ENCODE measurements around the gene FARSA. TPM values are rescaled to one million over a fixed set of nuclear protein-coding genes. Genes with fewer than 3 reads are reported as not detected.
A peak's percentile ranks its signal among the peaks of the same experiment; 100 is the strongest.

Gene FARSA
- total and polyA plus RNA-seq, 2 of the 13 experiments (the other 11 are each of a cell fraction or from before 2014, with no cell fraction given): 25.9 to 72.0 TPM

GRCh38 chr19:12933287-12934072 is at the start of gene FARSA (continued):
- no peak for TF ChIP-seq FUBP1 (CRISPR knock-in tag; IDR thresholded peaks at IDR 0.05; ENCODE audit: borderline replicate concordance)
- TF ChIP-seq PAXIP1 (CRISPR knock-in tag; conservative IDR thresholded peaks at IDR 0.05): peak; percentile 47; the same call in 1 of the 2 replicates
- TF ChIP-seq ZNF776 (CRISPR knock-in tag; IDR thresholded peaks at IDR 0.05): peak; percentile 49; the same call in 1 of the 2 replicates
- TF ChIP-seq FOXK1 (CRISPR knock-in tag; IDR thresholded peaks at IDR 0.05; ENCODE audit: borderline replicate concordance, low read depth): peak; percentile 69
- TF ChIP-seq RFX3 (CRISPR knock-in tag; IDR thresholded peaks at IDR 0.05): no peak
- TF ChIP-seq ZFP41 (CRISPR knock-in tag; IDR thresholded peaks at IDR 0.05; ENCODE audit: borderline replicate concordance): peak; percentile 74; the same call in 1 of the 2 replicates
- no peak for TF ChIP-seq ZNF337 (CRISPR knock-in tag; IDR thresholded peaks at IDR 0.05; ENCODE audit: borderline replicate concordance, low read depth)
- no peak for TF ChIP-seq ZNF17 (CRISPR knock-in tag; IDR thresholded peaks at IDR 0.05)
- peak; percentile 85 for TF ChIP-seq GMEB1 (CRISPR knock-in tag; IDR thresholded peaks at IDR 0.05; ENCODE audit: borderline replicate concordance)
- TF ChIP-seq, protein P1, sequence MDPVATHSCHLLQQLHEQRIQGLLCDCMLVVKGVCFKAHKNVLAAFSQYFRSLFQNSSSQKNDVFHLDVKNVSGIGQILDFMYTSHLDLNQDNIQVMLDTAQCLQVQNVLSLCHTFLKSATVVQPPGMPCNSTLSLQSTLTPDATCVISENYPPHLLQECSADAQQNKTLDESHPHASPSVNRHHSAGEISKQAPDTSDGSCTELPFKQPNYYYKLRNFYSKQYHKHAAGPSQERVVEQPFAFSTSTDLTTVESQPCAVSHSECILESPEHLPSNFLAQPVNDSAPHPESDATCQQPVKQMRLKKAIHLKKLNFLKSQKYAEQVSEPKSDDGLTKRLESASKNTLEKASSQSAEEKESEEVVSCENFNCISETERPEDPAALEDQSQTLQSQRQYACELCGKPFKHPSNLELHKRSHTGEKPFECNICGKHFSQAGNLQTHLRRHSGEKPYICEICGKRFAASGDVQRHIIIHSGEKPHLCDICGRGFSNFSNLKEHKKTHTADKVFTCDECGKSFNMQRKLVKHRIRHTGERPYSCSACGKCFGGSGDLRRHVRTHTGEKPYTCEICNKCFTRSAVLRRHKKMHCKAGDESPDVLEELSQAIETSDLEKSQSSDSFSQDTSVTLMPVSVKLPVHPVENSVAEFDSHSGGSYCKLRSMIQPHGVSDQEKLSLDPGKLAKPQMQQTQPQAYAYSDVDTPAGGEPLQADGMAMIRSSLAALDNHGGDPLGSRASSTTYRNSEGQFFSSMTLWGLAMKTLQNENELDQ (CRISPR knock-in tag; IDR thresholded peaks at IDR 0.05; ENCODE audit: borderline replicate concordance): no peak
- no peak; the same call in 1 of the 2 replicates for TF ChIP-seq KLF6 (CRISPR knock-in tag; IDR thresholded peaks at IDR 0.05)
- no peak for TF ChIP-seq TCF12 (IDR thresholded peaks at IDR 0.05)
- TF ChIP-seq TCF12 (CRISPR knock-in tag; IDR thresholded peaks at IDR 0.05): peak; percentile 76
- no peak for TF ChIP-seq ZNF205 (CRISPR knock-in tag; IDR thresholded peaks at IDR 0.05)
- TF ChIP-seq ZSCAN25 (CRISPR knock-in tag; IDR thresholded peaks at IDR 0.05): no peak
- TF ChIP-seq, protein P2, sequence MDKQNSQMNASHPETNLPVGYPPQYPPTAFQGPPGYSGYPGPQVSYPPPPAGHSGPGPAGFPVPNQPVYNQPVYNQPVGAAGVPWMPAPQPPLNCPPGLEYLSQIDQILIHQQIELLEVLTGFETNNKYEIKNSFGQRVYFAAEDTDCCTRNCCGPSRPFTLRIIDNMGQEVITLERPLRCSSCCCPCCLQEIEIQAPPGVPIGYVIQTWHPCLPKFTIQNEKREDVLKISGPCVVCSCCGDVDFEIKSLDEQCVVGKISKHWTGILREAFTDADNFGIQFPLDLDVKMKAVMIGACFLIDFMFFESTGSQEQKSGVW (CRISPR knock-in tag; IDR thresholded peaks at IDR 0.05; ENCODE audit: borderline replicate concordance): peak; percentile 49; the same call in 1 of the 2 replicates
- TF ChIP-seq ATRX (CRISPR knock-in tag; IDR thresholded peaks at IDR 0.05; ENCODE audit: borderline replicate concordance): no peak
- no peak for TF ChIP-seq KMT2A (CRISPR knock-in tag; IDR thresholded peaks at IDR 0.05)
- TF ChIP-seq ZNF878 (CRISPR knock-in tag; IDR thresholded peaks at IDR 0.05): no peak

All from HepG2 (cell line).